HG02763 (cell line): Measurements from ENCODE around the gene VWA5B1.

Experiments
- ATAC-seq: cut with Tn5 transposase; IDR thresholded peaks from one replicate; pipeline ENCODE4 v1.9.1; 2021; ENCODE audit warnings: mild to moderate bottlenecking, moderate library complexity; ENCODE audit not compliant: unreplicated experiment

Gene VWA5B1

GRCh38 chr1:20366056-20366462, 75.4 kb downstream of the VWA5B1 start:
- ATAC-seq, result no peak

DNA sequence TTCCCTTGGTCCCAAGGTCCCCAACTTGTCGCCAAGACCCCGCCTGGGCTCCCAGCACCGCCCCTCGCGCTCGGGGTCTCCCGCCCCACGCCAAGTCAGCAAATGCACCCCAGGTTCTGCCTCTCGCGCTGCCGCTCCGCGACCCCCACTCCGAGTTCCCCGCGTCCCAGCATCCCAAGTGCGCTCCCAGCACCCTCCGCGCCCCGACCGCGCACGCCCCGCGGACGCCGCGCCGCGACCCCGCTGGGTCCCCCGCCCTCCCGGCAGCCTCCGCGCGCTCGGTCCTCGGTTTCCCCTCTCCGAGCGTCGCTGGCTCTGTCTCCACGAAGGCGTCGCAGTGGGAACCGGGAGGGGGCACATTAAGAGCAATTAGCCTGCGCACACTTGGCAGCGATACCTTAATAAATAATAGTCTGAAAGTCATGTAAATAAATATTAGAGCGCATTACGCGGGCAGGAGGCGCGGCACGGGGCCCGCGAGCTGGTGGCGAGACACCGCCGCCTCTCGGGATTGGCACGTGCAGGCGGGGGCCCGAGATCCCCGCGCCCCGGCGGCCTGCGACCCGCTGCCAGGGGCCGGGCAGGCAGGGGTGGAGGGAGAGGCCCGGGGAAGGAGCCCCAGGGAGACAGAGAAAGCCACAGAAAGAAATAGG, 75.9 kb downstream of the VWA5B1 start:
- no peak for ATAC-seq

DNA sequence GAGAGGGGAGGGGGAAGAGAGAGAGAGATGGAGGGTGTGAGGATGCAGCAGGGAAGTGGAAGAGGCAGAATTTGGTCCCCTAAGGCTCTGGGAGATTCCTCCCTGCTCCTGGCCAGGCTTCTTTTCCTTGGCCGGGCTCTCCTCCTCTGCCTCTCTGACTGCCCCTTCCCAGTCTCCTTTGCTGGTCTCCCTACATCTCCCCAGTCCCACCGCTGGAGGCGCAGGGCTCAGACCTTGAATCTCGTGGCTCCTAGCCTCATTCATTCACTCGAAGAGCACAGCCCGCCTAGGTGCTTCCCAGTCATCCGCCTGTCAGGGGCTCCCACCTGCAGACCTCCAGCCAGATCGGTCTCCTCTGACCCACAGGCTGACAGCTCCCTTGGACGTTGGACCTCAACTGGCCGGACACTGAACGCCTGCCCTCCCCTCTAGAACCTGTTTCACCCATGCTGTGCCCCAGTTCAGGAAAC, 76.5 kb downstream of the VWA5B1 start:
- ATAC-seq, result no peak

DNA sequence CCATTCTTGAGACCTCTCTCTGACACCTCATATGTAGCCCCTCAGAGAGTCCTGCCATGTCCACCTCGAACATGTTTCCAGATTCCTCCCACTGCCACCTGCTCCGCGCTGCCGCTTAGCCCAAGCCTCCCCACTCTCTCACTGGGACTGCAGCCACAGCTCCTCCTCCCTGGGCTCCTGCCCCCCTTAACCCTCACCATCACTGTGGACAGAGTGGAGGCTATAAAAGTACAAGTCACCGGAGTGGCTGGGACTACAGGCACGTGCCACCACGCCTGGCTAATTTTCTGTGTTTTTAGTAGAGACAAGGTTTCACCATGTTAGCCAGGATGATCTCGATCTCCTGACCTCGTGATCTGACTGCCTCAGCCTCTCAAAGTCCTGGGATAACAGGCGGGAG, 77.0 kb downstream of the VWA5B1 start:
- ATAC-seq, result no peak

DNA sequence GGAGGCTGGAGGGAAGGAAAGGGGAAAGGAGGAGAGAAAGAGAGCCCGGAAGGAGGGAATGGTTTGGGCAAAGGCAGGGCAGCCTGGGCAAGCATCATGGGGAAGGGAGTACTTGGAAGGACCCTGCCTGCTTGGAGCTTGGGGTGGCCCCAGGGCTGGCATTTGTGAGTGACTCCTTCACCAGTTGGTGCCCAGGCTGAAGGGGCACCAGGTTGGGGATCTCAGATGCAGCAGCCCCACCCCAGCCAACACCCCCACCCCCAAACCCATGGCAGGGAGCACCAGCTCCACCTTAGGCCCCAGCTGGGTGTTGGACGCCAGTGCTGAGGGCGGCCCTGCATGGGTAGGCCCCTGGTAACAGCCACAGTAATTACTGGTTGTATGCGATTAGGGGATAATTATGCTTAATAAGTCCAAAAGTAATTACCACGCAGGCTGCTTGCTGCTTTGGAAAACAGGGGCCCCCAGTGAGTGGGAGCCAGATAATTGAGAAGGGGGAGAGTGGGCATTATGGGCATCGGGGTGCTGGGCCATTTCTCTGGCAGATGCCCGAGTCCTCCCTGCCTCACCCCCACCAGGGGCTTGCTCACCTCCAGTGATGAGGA, 78.3 kb downstream of the VWA5B1 start:
- no peak for ATAC-seq

GRCh38 chr1:20370698-20371097, 80.0 kb downstream of the VWA5B1 start:
- ATAC-seq, result no peak

DNA sequence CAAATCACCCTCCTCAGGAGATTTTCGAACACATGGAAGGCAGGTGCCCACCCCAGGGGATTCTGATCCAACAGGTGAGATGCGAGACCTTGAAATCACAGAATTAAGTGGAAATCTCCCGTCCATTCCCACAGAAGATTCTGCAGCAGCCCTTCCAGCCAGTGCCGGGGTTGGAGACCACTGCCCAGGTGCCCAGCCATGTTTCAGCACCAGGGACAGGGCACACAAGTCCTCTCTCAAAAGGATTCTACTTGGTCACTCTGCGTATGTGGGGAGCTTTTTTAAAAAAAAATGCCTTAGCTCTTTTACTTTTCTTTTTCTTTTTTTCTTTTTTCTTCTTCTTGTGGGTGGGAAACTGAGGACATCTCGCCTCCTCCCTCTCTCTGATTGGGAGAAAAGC, 80.7 kb downstream of the VWA5B1 start:
- no peak for ATAC-seq

GRCh38 chr1:20371883-20372282, 81.2 kb downstream of the VWA5B1 start:
- ATAC-seq, result no peak

DNA sequence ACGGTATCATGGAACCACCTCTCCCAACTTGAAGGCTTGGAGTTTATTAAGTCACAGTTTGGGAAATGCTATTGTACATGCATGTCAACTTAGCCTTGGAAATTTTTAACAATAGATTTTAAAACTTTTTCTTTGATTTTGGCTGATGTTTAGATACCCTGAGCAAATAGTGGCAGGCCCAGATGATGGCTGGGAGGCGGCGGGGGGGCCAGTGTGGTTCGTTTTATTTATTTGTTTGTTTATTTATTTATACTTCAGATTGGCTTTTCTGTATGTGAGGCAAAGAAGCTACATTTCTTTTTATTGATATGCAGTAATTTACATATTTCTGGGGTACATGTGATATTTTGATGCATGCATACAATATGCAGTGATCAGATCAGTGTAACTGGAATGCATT, 82.0 kb downstream of the VWA5B1 start:
- ATAC-seq, result no peak

GRCh38 chr1:20373286-20373685, 82.6 kb downstream of the VWA5B1 start:
- no peak for ATAC-seq

DNA sequence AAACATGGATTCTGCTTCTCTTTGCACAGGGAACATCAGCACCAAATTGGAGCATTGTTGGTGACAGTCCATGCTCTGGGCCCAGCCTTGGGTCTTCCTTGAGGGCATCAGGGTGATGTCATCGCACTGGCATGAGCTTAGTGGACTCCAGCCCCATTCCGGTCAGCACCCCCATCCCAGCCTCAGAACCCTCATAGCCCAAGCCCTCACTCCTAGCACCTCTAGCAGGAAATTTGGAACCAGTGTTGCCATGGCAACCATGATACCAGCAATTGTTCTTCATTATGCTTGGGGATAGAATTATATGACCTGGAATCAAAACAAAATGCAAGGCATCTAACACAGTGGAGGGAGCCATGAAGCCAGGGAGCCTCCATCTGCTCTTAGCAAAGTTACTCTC, 83.1 kb downstream of the VWA5B1 start:
- ATAC-seq, result no peak

GRCh38 chr1:20375563-20375962, 84.9 kb downstream of the VWA5B1 start:
- no peak for ATAC-seq

DNA sequence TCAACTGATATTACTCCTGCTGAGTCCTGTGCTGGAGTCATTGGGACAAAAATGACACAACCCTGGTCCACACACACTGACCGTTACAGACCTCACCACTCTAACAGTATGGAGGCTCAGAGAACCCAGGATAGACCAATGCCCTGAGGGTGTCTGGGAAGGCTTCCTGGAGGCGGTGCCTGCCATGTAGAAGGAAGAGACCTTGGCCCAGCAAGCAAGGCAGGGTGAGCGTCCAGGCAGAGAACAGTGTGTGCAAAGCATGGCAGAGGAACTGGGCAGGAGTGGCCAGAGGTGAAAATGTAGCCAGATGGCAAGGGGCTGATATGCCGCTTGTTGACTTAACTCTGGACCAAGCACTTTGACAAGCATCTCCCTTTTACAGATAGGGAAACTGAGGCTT, 85.5 kb downstream of the VWA5B1 start:
- no peak for ATAC-seq

- ATAC-seq, result no peak
Measured at GRCh38 chr1:20376880-20377494, 86.3 kb downstream of the VWA5B1 start.

DNA sequence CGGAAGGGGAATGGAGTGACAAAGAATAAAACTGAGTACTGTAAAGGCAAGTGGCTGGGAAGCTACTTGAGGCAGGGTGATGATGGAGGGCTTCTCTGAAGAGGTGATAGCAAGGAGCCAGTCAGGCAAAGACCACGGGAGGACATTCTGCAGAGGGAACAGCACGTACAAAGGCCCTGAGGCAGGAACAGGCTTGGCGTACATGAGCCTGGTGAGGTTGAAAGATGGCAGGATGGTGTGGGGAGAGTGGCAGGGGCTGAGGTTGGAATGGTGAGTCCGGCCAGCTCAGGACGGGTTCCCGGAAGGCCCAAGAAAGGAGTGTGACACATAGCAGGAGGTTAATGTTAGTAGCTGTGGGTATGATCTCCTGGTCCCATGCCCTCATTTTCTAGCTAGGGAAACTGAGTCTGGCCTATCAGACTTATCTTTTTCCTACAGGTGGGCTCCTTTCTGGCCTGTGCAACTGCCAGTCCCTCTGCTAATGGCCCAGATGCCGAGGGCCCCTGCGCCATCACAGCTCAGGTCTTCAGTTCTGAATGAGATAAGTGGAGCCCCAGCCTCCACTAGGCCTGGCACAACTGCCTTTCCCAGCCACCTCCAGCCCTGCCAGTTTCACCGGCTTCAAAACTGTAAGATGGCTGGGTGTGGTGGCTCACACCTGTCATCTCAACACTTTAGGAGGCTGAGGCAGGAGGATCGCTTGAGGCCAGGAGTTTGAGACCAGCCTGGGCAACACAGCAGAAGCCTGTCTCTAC, 87.0 kb downstream of the VWA5B1 start:
- ATAC-seq, result no peak

DNA sequence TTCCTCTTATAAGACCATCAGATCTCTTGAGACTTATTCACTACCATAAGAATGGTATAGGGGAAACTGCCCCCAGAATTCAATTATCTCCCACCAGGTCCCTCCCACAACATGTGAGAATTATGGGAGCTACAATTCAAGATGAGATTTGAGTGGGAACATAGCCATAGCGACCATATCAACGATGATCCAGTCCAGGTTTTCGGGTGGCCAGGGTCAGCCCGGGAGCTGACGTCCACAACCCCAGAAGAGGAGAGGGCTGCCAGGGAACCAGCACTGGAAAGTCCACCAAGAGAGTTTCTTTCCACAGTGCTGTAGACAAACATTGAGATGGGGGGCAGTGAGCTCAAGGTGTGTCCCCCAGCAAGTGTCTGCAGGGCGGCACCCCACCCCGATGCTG, 88.4 kb downstream of the VWA5B1 start:
- no peak for ATAC-seq

GRCh38 chr1:20380175-20380574, 89.5 kb downstream of the VWA5B1 start:
- no peak for ATAC-seq

DNA sequence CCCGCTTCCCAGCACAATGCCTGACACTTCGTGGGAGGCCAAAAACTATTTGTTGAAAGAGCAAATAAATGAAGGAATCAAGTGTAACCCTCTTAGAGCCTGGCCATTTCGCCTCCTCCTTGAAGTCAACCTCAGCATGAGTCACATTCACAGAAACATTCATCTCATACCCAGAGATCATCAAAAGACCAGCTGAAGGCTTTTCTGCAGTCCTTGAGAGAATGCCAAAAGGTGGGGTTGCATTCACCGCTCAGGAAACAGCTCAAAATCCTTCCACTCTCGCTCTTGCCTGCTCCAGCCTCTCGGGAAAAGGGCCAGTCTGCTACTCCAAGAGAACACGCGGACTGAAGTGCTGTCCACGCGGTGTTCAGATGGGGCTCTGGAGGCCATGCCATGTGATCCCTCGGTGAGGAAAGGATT, 90.0 kb downstream of the VWA5B1 start:
- no peak for ATAC-seq

- no peak for ATAC-seq
Measured at GRCh38 chr1:20381045-20381641, 90.5 kb downstream of the VWA5B1 start.

DNA sequence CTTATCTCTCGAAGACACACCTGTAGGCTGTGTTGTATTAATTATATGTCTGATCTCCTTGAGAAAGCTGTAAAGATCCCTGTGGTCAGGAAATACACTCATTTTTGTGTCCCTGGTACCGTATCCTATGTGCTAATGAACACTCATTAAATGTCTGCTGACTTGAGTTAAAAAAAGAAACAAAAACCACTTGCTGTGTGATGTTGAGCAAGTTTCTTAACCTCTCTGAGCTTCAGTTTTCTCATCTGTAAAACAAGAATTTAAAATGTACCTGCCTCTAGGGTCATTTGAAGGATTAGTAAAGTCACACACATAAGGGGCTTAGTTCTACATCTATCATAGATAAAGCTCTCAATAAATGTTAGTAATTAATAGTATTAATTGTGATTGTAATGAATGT, 91.3 kb downstream of the VWA5B1 start:
- ATAC-seq, result no peak

DNA sequence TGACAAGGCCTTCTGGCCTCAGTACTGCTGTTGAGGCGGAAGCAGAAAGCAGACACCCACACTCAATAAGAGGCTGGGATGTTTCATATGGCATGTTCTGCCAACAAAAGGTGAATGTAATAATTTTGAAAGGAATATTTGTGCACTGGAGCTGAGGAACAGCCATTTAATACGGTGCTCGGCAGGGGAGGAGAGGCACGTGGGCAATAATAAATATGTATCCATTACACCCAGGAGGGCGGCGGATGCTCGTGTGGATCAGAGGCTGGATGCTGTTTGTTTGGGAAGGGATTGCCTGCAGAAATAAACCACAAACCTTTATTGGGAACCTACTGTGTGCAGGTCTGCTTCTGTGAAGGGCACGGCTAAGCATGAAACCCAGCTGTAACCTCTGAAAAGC, 92.0 kb downstream of the VWA5B1 start:
- ATAC-seq, result no peak
